Measurements from ENCODE around the gene EPYC.

EPYC gene

GRCh38 chr12:90916516-90916915, 88.3 kb downstream of the EPYC start:
- no peak for TF ChIP-seq FOXP2 (optimal IDR thresholded peaks at IDR 0.05; ENCODE audit: borderline replicate concordance, extremely low read depth, extremely low read length, insufficient read depth)
- TF ChIP-seq POLR2AphosphoS5 (IDR thresholded peaks at IDR 0.05; ENCODE audit: low read depth, low read length) = no peak
- TF ChIP-seq TAF1 (IDR thresholded peaks at IDR 0.05; ENCODE audit: borderline replicate concordance, insufficient read depth, low read length) = no peak
- TF ChIP-seq REST (IDR thresholded peaks at IDR 0.05; ENCODE audit: insufficient read depth in 1 of 2, low read depth in 2 of 2, low read length in 2 of 2) = no peak
- TF ChIP-seq SIN3A (IDR thresholded peaks at IDR 0.05; ENCODE audit: borderline replicate concordance, insufficient read depth, low read length) = no peak

- no peak for TF ChIP-seq SIN3A (IDR thresholded peaks at IDR 0.05; ENCODE audit: borderline replicate concordance, insufficient read depth, low read length)
- no peak for TF ChIP-seq TAF1 (IDR thresholded peaks at IDR 0.05; ENCODE audit: borderline replicate concordance, insufficient read depth, low read length)
- no peak for TF ChIP-seq REST (IDR thresholded peaks at IDR 0.05; ENCODE audit: insufficient read depth in 1 of 2, low read depth in 2 of 2, low read length in 2 of 2)
- TF ChIP-seq POLR2AphosphoS5 (IDR thresholded peaks at IDR 0.05; ENCODE audit: low read depth, low read length) = no peak
- no peak for TF ChIP-seq FOXP2 (optimal IDR thresholded peaks at IDR 0.05; ENCODE audit: borderline replicate concordance, extremely low read depth, extremely low read length, insufficient read depth)
Measured at GRCh38 chr12:90915353-90915752, 89.4 kb downstream of the EPYC start.

All from PFSK-1 (cell line).